Aorta (tissue), 5 donors: ENCODE results near the gene TBC1D26. TPM values are rescaled to one million over a fixed set of nuclear protein-coding genes. Genes with fewer than 3 reads are reported as not detected.
"Not testable (repeated sequence)": the region's sequence is repeated elsewhere in the genome, so short reads cannot be mapped to it uniquely, and the experiment has no call there.

Source experiments
- ATAC-seq: fragments of 200-7000 bp; cut with Tn5 transposase; one replicate; pipeline ENCODE4 v1.9.1; 2022; ENCODE audit warnings: moderate library complexity; ENCODE audit not compliant: low FRiP score
- DNase-seq, 2 donors: peaks; one replicate each; pipeline ENCODE4 v3.0.0-alpha.2; 2020
- H3K27ac ChIP-seq, 2 donors: one replicate each; pipeline ENCODE4 v1.5.1; 2013; ENCODE audit warnings: low read length in 2 of 2, mild to moderate bottlenecking in 2 of 2, moderate library complexity in 2 of 2, control low read depth in 1 of 2, inconsistent platforms in 1 of 2, low read depth in 1 of 2
- H3K27me3 ChIP-seq, 2 donors: one replicate each; pipeline ENCODE4 v1.6.1; 2013; ENCODE audit warnings: control low read depth in 1 of 2, low read length in 1 of 2, mild to moderate bottlenecking in 1 of 2, moderate library complexity in 1 of 2; ENCODE audit not compliant: insufficient read depth in 2 of 2, control insufficient read depth in 1 of 2
- H3K36me3 ChIP-seq, 2 donors: one replicate each; pipeline ENCODE4 v1.6.1; 2013; ENCODE audit warnings: control low read depth in 1 of 2, low read length in 1 of 2, mild to moderate bottlenecking in 1 of 2; ENCODE audit not compliant: insufficient read depth in 2 of 2, control insufficient read depth in 1 of 2
- H3K4me1 ChIP-seq, 2 donors: one replicate each; pipeline ENCODE4 v1.6.1; 2013; ENCODE audit warnings: low read length in 2 of 2, control low read depth in 1 of 2, mild to moderate bottlenecking in 1 of 2, moderate library complexity in 1 of 2; ENCODE audit not compliant: insufficient read depth in 2 of 2, control insufficient read depth in 1 of 2
- H3K4me3 ChIP-seq, 2 donors: one replicate each; pipeline ENCODE4 v1.5.1; 2013; ENCODE audit warnings: low read length in 2 of 2, control low read depth in 1 of 2, mild to moderate bottlenecking in 1 of 2
- H3K9me3 ChIP-seq: one replicate; pipeline ENCODE4 v1.6.1; 2013; ENCODE audit warnings: mild to moderate bottlenecking, low read length; ENCODE audit not compliant: control insufficient read depth
- WGBS, 2 donors: extraction: QIAGEN DNeasy Blood & Tissue Kit; methylation state at CpG; one replicate each; pipeline ENCODE4 v1.1.7; 2013; 5-methylcytosine and 5-hydroxymethylcytosine counted together
- intact Hi-C, 2 donors: fragments of 100-400 bp; cut with DNase I; formaldehyde crosslinking; loops; one replicate each; pipeline versions ENCODE4 v1.14.2 to v1.15.0; 2022
- polyA plus RNA-seq, 2 donors: library from polyadenylated mRNA; stranded (reverse); fragments of 200-250 nt; gene quantifications; one replicate each; pipeline ENCODE4 v1.2.3, GENCODE V29; 2013
- total RNA-seq, 2 donors: library from RNA; stranded (reverse); fragmentation: NEBNext Ultra II Directional; extraction: Animal tissue kit (Norgen Biotek cat#: 25700); gene quantifications; one replicate each; pipeline ENCODE4 v1.2.1, GENCODE V29; 2021
- donor health status: healthy with polysubstance abuse.
- donor health status: Bipolar disorder and iron deficiency.
- donor health status: DM: no; HTN: no; CAD: no.
- donor health status: DM: no; HTN: no; CAD: no.
- donor health status: DM: yes; HTN: yes; CAD: no.

Gene TBC1D26
- total and polyA plus RNA-seq, 4 donors, result 0.51 TPM; not detected in 3

- DNase-seq, H3K4me1 ChIP-seq, intact Hi-C loops, ATAC-seq, H3K36me3 ChIP-seq, H3K9me3 ChIP-seq, H3K4me3 ChIP-seq, H3K27ac ChIP-seq, H3K27me3 ChIP-seq: not testable (repeated sequence)
- 96 to 97% methylated on average over 3 of the region's 3 CpGs for WGBS, 2 donors
These were observed 23.2 kb upstream of the TBC1D26 start for GRCh38 chr17:15708879-15709278.

DNA sequence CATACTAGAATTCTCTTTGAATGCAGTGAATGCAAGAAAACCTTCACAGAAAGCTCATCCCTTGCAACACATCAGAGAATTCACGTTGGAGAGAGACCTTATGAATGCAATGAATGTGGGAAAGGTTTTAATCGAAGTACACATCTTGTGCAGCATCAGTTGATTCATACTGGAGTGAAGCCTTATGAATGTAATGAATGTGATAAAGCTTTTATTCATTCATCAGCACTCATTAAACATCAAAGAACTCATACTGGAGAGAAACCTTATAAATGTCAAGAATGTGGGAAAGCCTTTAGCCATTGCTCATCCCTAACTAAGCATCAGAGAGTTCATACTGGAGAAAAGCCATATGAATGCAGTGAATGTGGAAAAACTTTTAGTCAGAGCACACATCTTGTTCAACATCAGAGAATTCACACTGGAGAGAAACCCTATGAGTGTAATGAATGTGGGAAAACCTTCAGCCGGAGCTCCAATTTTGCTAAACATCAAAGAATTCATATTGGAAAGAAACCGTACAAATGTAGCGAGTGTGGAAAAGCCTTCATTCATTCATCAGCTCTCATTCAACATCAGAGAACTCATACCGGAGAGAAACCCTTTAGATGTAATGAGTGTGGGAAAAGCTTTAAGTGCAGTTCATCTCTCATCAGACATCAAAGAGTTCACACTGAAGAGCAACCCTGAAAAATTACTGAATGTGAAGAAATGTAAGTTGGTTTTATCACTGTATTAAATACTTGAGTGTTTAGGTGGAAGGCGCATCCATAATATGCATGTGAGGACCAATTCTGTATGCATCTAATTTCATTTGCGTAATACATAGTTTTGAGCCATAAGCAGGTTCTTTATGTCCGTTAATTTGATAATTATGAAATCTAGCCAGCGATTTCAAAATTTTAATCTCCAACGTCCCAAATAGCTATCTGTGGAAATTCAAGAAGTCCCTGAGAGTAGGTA, 15.2 kb upstream of the TBC1D26 start:
- H3K4me1 ChIP-seq, H3K4me3 ChIP-seq, H3K27ac ChIP-seq, ATAC-seq, H3K9me3 ChIP-seq, intact Hi-C loops, H3K36me3 ChIP-seq, DNase-seq, H3K27me3 ChIP-seq: not testable (repeated sequence)
- WGBS, 2 donors, result 95 to 98% methylated on average over 11 of the region's 11 CpGs

- not testable (repeated sequence) for DNase-seq
These were observed 1.5 kb upstream of the TBC1D26 start for GRCh38 chr17:15730535-15730934.

GRCh38 chr17:15733174-15733789, 1.2 kb downstream of the TBC1D26 start:
- DNase-seq, ATAC-seq, H3K27ac ChIP-seq, H3K4me3 ChIP-seq, H3K27me3 ChIP-seq, H3K4me1 ChIP-seq, H3K9me3 ChIP-seq, H3K36me3 ChIP-seq, intact Hi-C loops: not testable (repeated sequence)
- WGBS, 2 donors, result 81 to 88% methylated on average over 7 to 8 of the region's 10 CpGs

More at GRCh38 chr17:15730535-15730934, 1.5 kb upstream of the TBC1D26 start:
- H3K27me3 ChIP-seq, H3K36me3 ChIP-seq, H3K4me3 ChIP-seq, H3K27ac ChIP-seq, intact Hi-C loops, H3K4me1 ChIP-seq, ATAC-seq, H3K9me3 ChIP-seq: not testable (repeated sequence)
- WGBS, 2 donors, result 73 to 88% methylated on average over 5 to 9 of the region's 14 CpGs

DNA sequence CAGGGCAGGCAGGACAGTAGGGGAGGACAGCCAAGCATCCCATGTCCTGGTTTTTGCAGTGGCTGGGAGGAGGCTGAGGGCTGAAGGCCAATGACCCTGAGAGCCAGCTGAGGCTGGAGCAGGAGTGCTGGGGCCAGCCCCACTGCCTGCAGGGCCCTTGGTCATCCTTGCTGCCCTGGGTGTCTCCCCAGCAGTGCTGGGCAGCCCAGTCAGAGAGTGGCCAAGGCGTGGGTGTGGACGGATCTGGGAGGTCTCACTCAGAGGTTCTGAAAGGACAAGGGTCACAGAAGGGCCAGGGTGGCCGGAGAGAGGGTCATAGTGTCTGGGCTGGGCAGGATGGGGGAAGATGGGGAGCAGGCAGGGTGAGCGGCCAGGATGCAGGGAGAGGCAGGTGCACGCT, 4.5 kb downstream of the TBC1D26 start:
- H3K36me3 ChIP-seq, H3K27me3 ChIP-seq, H3K4me3 ChIP-seq, intact Hi-C loops, H3K27ac ChIP-seq, H3K9me3 ChIP-seq, DNase-seq, H3K4me1 ChIP-seq: not testable (repeated sequence)
- WGBS, 2 donors, result 82 to 83% methylated on average over 4 of the region's 5 CpGs
- peak; percentile 42 for ATAC-seq

GRCh38 chr17:15738066-15738465, 6.0 kb downstream of the TBC1D26 start:
- H3K4me3 ChIP-seq, result no peak overlapping the region
- 91 to 92% methylated on average over 10 of the region's 10 CpGs for WGBS, 2 donors

GRCh38 chr17:15739259-15739658, 7.2 kb downstream of the TBC1D26 start:
- H3K27me3 ChIP-seq, H3K9me3 ChIP-seq, H3K4me3 ChIP-seq, H3K4me1 ChIP-seq, intact Hi-C loops, DNase-seq, ATAC-seq, H3K36me3 ChIP-seq, H3K27ac ChIP-seq: not testable (repeated sequence)
- WGBS, 2 donors, result 84 to 87% methylated on average over 10 of the region's 11 CpGs

More at GRCh38 chr17:15738066-15738465, 6.0 kb downstream of the TBC1D26 start:
- no peak for ATAC-seq
- DNase-seq, result no peak
- H3K36me3 ChIP-seq, result no peaks in the 10 kb centered on the region
- intact Hi-C loops, result no loop called here
- no peaks in the 10 kb centered on the region for H3K27me3 ChIP-seq
- no peak overlapping the region for H3K27ac ChIP-seq
- H3K4me1 ChIP-seq, result no peaks in the 10 kb centered on the region
- H3K9me3 ChIP-seq, result no peaks in the 10 kb centered on the region

- intact Hi-C loops, H3K27me3 ChIP-seq, H3K27ac ChIP-seq, DNase-seq, H3K9me3 ChIP-seq, H3K4me3 ChIP-seq, H3K36me3 ChIP-seq, ATAC-seq, H3K4me1 ChIP-seq: not testable (repeated sequence)
- 51% methylated on average over 8 of the region's 8 CpGs for WGBS, 2 donors
These were observed 8.0 kb downstream of the TBC1D26 start for GRCh38 chr17:15740041-15740440.
